AG09309 (cell line): ENCODE measurements around the gene PARP16.

Experiments
- DNase-seq: peaks from one replicate; pipeline ENCODE4 v3.0.0-alpha.2; 2010; ENCODE audit warnings: low read depth
- H3K4me3 ChIP-seq: 2 replicates; pipeline ENCODE4 v1.5.1; 2011; ENCODE audit warnings: mild to moderate bottlenecking, low read depth, low read length, moderate library complexity; ENCODE audit not compliant: control insufficient read depth
- CTCF ChIP-seq: IDR thresholded peaks from 2 replicates; pipeline ENCODE4 v1.5.1; 2011; ENCODE audit warnings: mild to moderate bottlenecking, low read depth, low read length, inconsistent platforms; ENCODE audit not compliant: insufficient read depth, control insufficient read depth; ENCODE audit errors: missing control alignments

Gene PARP16

GRCh38 chr15:65292938-65293518 is 6.3 kb upstream of the PARP16 start:
- TF ChIP-seq CTCF = no peak
- no peak overlapping the region for H3K4me3 ChIP-seq
- no peak for DNase-seq

GRCh38 chr15:65290228-65290627 is 3.5 kb upstream of the PARP16 start:
- DNase-seq = no peak
- TF ChIP-seq CTCF = no peak
- H3K4me3 ChIP-seq = no peak overlapping the region

- no peak overlapping the region for H3K4me3 ChIP-seq
- no peak for DNase-seq
- TF ChIP-seq CTCF = no peak
These were observed 2.7 kb upstream of the PARP16 start for GRCh38 chr15:65289261-65289854.

- DNase-seq = no peak
- no peak overlapping the region for H3K4me3 ChIP-seq
- no peak for TF ChIP-seq CTCF
These were observed 805 bp upstream of the PARP16 start for GRCh38 chr15:65287520-65287855.

GRCh38 chr15:65286069-65286703 is 497 bp downstream of the PARP16 start:
- no peak for TF ChIP-seq CTCF
- no peak for DNase-seq
- H3K4me3 ChIP-seq = peak overlapping the region; percentile 83

- H3K4me3 ChIP-seq = peak overlapping the region; percentile 83
- no peak for DNase-seq
- TF ChIP-seq CTCF = no peak
These were observed 1.2 kb downstream of the PARP16 start for GRCh38 chr15:65285291-65286068.
